ENCODE data around the gene RNF5.
"Not testable (repeated sequence)": the region's sequence is repeated elsewhere in the genome, so short reads cannot be mapped to it uniquely, and the experiment has no call there.

The RNF5 gene

DNA sequence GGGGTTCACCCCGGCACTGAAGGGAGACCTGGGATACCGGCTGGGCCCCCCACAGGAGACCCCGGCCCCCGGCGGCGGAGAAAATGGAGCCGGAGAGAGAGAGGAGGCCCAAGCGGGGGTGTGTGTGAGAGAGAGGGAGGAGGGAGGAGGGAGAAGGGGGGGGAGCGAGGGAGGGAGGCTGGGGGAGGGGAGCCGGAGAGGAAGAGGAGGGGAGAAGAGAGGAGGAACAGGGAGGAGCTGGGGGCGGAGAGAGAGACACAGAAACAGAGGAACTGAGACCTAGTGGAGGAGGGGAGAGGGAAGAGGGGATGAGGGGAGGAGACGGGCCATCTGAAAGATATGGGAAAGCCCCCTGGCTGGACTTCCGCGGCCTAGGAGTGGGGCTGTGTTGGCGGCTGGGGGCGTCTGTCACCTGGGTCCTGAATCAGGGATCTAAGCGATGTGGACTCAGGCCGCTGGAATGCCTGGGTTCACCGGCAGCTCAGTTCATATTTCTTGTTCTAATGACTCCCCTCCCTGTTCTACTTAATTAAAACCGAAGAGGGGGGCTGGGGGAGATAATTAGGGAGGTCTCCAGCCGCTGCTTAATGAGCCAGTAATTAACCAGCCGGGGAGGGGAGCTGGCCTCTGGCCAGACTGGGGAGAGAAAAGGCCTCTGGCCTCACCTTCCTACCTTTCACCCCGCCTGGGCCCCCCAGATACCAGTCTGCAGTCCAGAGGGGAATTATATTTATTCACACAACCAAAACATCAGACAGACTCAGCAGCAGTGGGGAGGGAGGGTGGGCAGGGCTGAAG, 12.0 kb downstream of the RNF5 start, which contains the start of gene PBX2:
PBX2 (minus strand) TSS at position 149 of the 798 bp plus-strand sequence. CDS start 287 bp downstream, outside the sequence.
- peak; percentile 89 for DNase-seq

DNA sequence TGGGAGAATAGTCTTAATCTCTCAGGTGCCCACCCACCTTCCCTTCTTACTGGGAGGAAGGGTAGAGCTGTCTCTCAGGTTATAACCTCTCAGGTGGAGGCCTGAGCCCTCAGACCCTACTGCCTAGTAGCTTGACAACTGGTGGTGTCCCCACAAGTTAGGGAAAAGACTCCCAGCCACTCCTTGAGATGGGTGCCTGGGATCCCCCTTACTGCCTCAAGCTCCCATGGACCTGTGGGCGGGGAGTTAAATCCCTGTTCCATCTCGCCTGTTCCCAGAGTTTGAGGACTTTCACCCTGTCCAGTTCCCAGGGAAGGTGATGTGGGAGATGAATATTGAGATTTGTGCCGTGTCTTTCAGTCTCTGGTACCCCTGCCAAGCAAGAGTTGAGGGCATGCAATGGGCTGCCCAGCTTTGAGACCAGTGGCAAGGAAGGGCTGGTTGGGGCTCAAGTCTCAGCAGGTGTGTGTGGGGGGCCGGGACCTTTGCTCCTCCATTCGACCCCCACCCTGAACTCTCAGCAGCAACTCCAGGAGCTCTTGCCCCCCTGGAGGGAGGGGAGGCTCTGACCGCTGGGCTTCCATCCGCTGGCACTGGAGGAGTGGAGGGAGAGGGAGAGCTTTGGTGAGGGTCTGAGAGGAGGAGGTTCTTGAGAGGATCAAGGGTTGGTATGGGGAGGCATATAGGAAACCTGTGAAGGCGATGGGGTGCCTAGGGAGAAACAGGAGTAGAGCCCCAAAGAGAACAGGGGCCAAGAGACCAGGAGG, 12.9 kb downstream of the RNF5 start:
- DNase-seq: no peak

- no peak for DNase-seq
Observed at GRCh38 chr6:32191696-32192607, 13.7 kb downstream of the RNF5 start.

DNA sequence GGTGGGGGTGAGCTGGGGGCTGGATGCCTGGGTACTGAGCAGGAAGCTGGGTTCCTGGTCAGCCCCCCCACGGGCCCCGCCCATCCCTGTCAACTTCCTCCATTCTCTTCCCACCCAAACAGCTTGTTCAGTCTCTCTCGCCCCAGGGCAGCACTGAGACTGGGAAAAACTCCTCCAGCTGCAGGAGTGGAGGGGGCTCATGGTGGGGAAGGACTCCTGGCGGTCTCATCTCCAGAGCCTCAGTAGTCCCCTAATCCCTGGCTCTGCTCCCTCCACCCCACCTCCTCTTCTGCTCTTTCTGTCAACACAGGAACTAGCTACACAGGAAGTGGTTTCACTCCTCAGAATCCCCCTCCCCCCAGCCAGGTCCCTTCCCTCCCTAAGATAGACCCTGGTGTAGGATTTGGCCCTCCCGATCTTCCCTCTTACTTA, 14.4 kb downstream of the RNF5 start, which contains the start of gene GPSM3:
GPSM3 (minus strand) TSS at position 36 of the 432 bp plus-strand sequence. CDS start 130 bp downstream, outside the sequence.
- peak; percentile 70 for DNase-seq

DNA sequence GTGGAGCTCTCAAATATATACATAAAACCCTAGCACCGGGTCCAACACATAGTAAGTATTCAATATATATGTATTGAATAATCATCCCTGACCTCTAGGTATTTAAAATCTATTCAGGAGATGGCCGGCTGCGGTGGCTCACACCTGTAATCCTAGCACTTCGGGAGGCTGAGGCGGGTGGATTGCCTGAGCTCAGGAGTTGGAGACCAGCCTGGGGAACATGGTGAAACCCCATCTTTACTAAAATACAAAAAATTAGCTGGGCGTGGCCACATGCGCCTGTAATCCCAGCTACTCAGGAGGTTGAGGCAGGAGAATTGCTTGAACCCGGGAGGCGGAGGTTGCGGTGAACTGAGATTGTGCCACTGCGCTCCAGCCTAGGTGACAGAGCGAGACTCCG, 14.9 kb downstream of the RNF5 start:
- not testable (repeated sequence) for DNase-seq

DNA sequence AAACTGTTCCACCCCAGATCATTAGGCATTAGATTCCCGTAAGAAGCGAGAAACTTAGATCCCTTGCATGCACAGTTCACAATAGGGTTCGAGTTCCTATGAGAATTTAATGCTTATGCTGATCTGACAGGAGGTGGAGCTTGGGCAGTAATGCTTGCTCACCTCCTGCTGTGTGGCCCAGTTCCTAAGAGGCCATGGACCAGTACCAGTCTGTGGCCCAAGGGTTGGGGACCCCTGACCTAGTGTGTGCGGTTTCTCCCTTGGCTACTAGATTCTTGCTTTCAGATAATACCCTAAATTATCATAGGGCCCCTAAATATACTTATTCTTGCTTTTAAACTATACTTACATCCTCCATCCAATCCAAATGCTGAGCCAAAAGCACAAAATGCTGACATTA, 16.2 kb downstream of the RNF5 start:
- no peak for DNase-seq

DNA sequence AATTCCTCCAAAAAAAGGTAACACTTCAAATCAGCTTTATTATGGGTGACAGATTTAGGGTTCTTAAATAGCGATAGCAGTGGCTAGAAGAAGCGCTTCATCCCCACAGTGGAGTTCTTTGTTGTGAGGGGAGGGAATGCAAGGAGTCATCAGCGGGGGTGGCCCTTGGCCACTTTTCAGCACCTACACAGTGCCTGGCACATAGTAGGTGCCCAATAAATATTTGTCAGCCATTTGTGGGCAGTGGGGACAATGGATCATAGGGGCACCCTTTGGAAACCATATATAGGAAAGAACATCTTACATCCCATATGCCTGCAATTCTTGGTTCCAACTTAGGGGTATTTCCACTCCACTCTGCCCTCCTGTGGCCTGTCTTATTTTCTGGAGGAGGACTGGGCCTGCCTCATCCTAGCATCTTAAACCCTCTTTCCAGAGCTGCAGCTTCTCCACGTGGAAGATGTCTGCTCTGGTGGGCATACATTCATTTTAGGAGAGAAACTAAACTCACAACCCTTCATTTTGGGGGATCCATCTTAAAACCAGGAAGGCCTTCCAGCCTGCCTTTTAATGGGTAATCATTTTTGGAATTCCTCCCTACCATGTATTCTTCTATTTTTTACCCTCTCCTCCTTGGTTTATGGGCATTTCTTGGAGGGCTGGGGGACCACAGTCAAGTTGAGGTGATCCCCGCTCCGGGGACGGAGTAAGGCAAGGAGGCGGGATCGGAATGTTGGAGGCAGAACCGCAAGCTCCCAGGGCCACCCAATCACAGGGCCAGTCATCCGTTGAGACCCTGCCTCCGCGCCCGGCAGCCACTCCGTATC, 16.8 kb downstream of the RNF5 start:
- peak; percentile 47 for DNase-seq

DNA sequence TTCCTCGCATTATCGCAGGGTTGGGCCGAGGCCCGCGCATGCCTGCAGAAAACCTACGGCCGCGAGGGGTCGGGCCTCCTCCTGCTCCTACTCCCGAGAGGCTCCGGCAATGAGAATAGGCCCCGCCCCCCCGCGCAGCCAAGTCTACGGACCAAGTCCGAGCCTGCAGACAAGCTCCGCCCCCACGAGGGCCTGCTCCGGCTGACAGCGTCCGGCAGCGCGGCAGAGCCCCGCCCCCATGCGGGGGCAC, 17.4 kb downstream of the RNF5 start:
- peak; percentile 100 for DNase-seq

- DNase-seq: peak; percentile 88
Observed at GRCh38 chr6:32195902-32196681, 17.9 kb downstream of the RNF5 start.

- peak; percentile 33 for DNase-seq
Observed at GRCh38 chr6:32196682-32197616, 18.7 kb downstream of the RNF5 start.

- DNase-seq: no peak
Observed at GRCh38 chr6:32198345-32198696, 20.1 kb downstream of the RNF5 start.

- DNase-seq: no peak
Observed at GRCh38 chr6:32198866-32199265, 20.7 kb downstream of the RNF5 start.

DNA sequence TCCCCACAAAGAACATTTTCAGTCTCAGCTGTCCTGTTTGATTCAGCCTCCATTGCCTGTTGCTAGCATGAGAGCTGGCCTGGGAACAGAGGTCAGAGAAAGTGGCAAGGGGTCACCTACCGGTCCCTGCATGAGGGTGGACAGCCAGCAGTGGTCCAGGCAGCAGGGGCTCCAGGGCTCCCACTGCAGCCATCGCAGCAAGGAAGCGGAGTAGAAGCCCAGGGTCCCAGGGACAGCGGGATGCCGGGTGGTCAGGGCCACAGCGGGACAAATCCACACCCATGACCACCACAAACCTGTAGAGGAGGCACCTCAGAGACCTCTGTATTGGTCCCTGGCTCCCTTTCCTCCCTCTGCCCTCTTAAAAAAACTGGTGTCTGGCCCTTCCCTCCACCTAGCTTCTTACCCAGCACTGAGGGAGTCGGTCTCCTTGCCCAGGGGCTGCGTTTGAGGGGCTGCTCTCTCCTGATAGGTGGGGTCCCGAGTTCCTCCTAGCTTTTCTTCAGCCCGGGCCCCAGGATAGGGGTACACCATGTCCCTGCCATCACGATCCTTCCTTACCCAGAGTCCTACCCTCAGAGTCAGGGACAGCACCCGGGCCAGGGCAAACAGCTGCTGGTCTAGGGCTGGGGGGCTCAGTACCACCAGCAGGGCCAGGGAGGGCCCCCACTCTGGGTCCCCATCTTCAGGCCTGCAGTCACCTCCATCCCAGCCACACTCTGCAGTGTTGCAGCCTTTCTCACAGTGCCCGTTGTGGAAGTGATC, 22.7 kb downstream of the RNF5 start:
- DNase-seq: no peak

- DNase-seq: no peak
Observed at GRCh38 chr6:32202186-32202585, 24.0 kb downstream of the RNF5 start.

DNA sequence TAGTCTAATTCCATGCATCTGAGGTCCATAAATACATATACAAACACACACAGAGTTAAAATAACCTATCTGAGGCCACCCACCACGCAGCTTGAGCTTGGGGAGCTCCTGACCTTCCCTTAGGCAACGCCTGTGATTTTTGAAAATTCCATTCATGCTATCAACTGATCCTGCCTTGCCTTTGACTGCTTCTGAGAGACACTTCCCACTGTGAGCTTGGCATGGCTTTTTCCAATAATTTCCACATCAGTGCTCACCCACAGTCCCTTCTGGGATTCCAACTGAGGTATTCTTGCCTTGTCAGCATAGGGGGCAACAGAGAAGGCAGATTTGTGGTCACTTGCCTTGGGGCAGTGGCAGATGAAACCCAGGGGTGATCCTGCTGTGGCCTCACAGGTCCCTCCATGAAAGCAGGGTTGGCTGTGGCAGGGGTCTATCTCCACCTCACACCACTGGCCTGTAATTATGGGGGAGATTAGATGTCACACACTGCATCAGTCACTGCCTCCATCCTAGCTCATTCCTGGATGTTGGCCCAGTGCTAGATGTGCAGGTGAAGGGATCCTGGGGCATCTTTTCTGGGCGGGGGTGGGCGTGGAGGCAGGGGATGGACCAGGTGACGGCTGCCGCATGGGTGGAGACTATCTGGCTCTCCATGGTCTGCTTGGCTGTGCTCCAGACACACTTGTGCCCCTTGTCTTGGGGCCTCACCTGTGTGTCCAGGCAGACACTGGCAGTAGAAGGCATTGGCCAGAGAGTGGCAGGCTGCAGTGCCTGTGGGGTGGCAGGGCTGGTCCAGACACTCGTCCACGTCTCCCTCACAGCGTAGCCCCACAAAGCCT, 25.4 kb downstream of the RNF5 start:
- no peak for DNase-seq

DNA sequence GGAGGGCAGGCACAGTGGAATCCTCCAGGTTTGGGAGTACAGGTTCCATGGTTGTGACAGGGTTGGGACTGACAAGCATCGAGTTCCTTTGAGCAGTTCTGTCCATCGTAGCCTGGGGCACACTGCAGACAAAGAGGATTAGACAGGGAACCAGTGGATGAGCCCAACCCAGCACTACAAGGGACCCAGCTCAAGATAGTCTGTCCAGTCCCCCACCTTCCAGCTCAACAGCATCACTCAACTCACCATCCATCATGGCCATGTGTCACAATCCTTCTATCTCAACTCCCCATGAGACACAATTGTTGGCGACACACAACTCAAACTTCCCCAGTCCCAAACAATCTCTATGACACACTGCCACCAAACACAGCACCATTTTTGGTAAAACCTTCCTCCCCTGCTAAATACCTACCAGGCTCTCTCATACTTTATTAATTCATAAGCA, 26.1 kb downstream of the RNF5 start:
- no peak for DNase-seq

GRCh38 chr6:32208996-32209395, 30.8 kb downstream of the RNF5 start:
- no peak for DNase-seq

GRCh38 chr6:32210191-32210601, 32.0 kb downstream of the RNF5 start:
- no peak for DNase-seq

Measured in stimulated activated CD8-positive, alpha-beta memory T cell treated with anti-CD3 and anti-CD28 coated beads, Interleukin-4, amount 100 ng/mL, for 48 hours (primary cell).